SK-N-SH (cell line): ENCODE measurements around the gene BBS4.
"Not testable (repeated sequence)": the region's sequence is repeated elsewhere in the genome, so short reads cannot be mapped to it uniquely, and the experiment has no call there.

Experiments used
- MAX ChIP-seq: IDR thresholded peaks from 2 replicates; pipeline ENCODE4 v1.4.0; 2012; ENCODE audit warnings: low read depth
- RFX5 ChIP-seq: IDR thresholded peaks from 2 replicates; pipeline ENCODE4 v1.6.1; 2012; ENCODE audit warnings: mild to moderate bottlenecking, improper control_type of control experiment, low read length

DNA sequence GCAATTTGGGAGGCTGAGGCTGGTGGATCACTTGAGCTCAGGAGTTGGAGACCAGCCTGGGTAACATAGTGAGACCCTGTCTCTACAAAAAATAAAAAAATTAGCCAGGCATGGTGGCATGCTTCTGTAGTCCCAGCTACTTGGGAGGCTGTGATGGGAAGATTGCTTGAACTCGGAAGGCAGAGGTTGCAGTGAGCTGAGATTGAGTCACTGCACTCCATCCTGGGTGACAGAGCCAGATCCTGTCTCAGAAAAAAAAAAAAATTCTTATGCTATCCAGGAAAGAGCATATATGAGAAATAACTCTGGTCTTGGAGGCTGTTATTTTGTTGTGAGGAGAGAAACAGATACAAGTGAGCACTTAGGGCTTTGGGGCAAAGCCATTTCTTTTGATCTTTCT is 42.2 kb downstream of the BBS4 start:
- TF ChIP-seq RFX5, MAX: not testable (repeated sequence)
